G401 (cell line): ENCODE data around the gene DPP4. TPM values are rescaled to one million over a fixed set of nuclear protein-coding genes. Genes with fewer than 3 reads are reported as not detected.
"Not testable (repeated sequence)": the region's sequence is repeated elsewhere in the genome, so short reads cannot be mapped to it uniquely, and the experiment has no call there.

Experiments
- DNase-seq: peaks from one replicate; pipeline ENCODE4 v3.0.0-alpha.2; 2015; ENCODE audit warnings: low spot score
- in situ Hi-C: cut with HindIII; loops from 2 replicates; pipeline ENCODE4 v1.10.0; 2016; ENCODE audit warnings: low sequenced_read_pairs, mixed read lengths
- total RNA-seq: library from RNA; depleted of rRNA; stranded (reverse); fragments of >200 nt; shearing (Covaris generic); gene quantifications from 2 replicates; pipeline ENCODE4 v1.2.3, GENCODE V29; 2014

DPP4 gene
- total RNA-seq, 1 experiment from 2014 or later = not detected

- DNase-seq = no peak
- in situ Hi-C loops = no loop called here
Observed at GRCh38 chr2:162062559-162062958, 11.5 kb downstream of the DPP4 start.

GRCh38 chr2:162061021-162061420 lies 13.0 kb downstream of the DPP4 start:
- no peak for DNase-seq
- in situ Hi-C loops = no loop called here

DNA sequence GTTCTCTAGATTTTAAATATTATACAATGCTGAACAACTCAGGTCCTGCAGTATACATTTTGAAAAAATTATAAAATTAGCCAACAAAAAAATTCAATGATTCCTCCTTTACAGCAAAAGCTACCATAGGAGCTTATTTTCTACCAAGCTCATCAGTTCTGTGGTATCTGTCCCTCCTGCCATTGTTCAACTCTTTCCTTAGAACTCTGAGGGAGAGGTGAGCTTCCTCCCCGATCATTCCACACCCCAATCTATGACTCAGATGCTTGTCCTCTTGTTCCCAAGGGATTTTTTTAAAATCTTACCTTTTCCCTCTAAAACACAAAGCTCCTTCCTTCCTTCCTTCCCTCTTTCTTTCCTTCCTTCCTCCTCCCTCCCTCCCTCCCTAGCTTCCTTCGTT lies 13.5 kb downstream of the DPP4 start:
- in situ Hi-C loops = no loop called here
- no peak for DNase-seq

GRCh38 chr2:162058973-162059668 lies 14.9 kb downstream of the DPP4 start:
- DNase-seq = no peak
- in situ Hi-C loops = no loop called here

DNA sequence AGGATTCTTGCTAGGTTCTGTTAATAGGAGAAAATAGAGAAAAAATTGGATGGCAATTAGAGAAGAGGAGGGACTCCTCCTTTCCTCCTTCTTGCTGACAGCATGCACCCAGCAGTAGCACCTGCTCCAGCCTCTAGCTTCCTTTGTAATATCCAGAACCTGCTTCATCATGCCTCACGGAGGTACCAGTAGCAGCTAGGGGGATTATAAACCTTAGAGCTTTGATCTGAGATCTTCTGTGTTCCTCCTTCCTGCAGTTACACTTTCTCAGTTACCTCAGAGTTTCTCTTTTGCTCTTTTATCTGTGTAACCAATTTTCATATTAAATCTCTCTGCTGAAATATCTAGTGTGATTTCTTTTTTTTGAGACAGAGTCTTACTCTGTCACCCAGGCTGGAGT lies 16.6 kb downstream of the DPP4 start:
- in situ Hi-C loops = no loop called here
- no peak for DNase-seq

- in situ Hi-C loops = no loop called here
- DNase-seq = no peak
Observed at GRCh38 chr2:162056796-162057399, 17.1 kb downstream of the DPP4 start.

- DNase-seq = no peak
- in situ Hi-C loops = no loop called here
Observed at GRCh38 chr2:162053808-162054155, 20.2 kb downstream of the DPP4 start.

DNA sequence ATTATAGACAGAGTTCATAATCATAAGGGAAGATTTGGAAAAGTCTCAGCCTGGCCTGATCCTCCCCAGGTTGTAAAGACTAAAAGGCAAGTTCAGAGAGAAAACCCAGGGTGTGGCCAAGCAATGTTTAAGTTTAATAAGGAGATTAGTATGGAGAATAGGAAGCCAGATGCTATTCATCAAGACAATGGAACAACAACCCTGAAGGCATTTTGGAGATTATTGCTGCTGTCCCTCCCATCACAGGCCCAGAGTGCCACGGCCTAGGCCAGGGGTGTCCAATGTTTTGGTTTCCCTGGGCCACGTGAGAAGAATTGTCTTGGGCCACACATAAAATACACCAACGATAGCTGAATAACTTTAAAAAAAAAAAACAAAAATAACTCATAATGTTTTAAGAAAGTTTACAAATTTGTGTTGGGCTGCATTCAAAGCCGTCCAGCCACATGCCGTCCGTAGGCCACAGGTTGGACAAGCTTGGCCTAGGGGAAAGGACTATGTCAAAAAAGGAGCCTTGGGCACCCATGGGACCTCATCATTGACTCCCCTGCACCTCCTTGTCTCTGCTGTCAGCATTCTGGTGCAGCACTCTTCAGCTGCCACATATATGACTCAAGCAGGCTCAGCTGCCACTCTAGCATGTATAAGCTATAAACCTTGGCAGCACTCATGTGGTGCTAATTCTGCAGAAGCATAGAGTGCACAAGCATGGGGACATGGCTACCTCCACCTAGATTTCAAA lies 20.8 kb downstream of the DPP4 start:
- DNase-seq = no peak
- in situ Hi-C loops = no loop called here

GRCh38 chr2:162050513-162050961 lies 23.5 kb downstream of the DPP4 start:
- DNase-seq = no peak
- in situ Hi-C loops = no loop called here

GRCh38 chr2:162049089-162049488 lies 24.9 kb downstream of the DPP4 start:
- in situ Hi-C loops, DNase-seq: not testable (repeated sequence)

GRCh38 chr2:162044586-162044985 lies 29.4 kb downstream of the DPP4 start:
- in situ Hi-C loops = no loop called here
- DNase-seq = no peak

- in situ Hi-C loops = no loop called here
Observed at GRCh38 chr2:162043132-162043531, 30.9 kb downstream of the DPP4 start.

GRCh38 chr2:162041485-162041884 lies 32.5 kb downstream of the DPP4 start:
- no peak for DNase-seq
- in situ Hi-C loops = no loop called here

More at GRCh38 chr2:162043132-162043531, 30.9 kb downstream of the DPP4 start:
- no peak for DNase-seq

DNA sequence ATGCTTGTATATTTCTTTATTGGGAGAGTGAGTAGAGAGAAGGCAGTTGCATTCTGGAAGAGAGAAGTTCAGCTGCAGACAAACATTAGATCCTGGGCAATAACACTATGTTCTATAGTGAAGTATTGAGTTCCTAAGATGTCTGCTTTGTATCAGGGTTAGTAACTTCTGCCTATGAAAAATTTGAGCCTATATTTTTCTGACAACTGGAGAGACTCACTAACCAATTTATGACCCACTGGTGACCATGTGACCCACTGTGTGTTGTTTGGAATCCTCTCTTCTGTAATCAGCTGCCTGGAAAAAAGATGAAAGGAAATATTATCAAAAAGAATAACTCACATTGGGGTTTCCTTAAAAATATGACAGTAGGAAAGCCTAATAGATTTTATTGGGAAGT lies 35.3 kb downstream of the DPP4 start:
- DNase-seq = no peak
- in situ Hi-C loops = no loop called here

DNA sequence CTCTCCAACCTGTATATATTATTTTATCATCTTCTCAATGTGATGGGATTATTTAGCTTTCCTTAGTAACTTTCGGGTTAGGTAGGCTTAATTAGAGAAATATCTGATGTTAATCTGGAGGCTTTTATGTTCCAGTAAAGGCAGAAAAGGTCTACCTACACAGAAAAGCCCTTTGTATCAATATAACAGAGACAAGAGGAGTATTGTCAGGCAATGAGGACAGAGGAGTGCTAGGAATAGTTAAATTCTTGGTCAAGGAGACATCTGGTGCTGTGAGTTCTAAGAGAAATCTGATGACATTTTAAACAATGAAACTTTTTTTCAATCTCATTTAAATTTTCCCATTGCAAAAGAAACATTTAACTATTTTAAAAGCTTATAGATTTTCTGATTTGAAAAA lies 36.1 kb downstream of the DPP4 start:
- DNase-seq = no peak
- in situ Hi-C loops = no loop called here

GRCh38 chr2:162037028-162037795 lies 36.8 kb downstream of the DPP4 start:
- in situ Hi-C loops = no loop called here
- no peak for DNase-seq

DNA sequence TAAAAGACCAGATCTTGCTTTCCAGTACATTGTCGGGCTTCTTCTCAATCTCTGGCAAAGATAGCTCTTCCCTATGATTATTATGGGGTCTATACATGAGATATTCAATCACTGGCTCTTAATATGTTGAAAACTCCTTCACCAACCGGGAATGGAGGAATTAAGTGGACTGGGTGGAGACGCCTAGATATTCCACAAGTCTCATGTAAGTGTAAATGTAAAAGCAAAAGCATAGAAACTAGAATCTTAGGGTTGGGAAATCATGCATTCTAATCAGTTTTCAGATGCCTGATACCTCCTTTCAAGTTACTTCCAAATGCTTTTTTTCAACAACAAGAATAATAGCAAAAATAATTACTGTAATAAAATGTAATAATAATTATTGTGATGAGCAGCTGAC lies 38.0 kb downstream of the DPP4 start:
- in situ Hi-C loops = no loop called here
- no peak for DNase-seq

DNA sequence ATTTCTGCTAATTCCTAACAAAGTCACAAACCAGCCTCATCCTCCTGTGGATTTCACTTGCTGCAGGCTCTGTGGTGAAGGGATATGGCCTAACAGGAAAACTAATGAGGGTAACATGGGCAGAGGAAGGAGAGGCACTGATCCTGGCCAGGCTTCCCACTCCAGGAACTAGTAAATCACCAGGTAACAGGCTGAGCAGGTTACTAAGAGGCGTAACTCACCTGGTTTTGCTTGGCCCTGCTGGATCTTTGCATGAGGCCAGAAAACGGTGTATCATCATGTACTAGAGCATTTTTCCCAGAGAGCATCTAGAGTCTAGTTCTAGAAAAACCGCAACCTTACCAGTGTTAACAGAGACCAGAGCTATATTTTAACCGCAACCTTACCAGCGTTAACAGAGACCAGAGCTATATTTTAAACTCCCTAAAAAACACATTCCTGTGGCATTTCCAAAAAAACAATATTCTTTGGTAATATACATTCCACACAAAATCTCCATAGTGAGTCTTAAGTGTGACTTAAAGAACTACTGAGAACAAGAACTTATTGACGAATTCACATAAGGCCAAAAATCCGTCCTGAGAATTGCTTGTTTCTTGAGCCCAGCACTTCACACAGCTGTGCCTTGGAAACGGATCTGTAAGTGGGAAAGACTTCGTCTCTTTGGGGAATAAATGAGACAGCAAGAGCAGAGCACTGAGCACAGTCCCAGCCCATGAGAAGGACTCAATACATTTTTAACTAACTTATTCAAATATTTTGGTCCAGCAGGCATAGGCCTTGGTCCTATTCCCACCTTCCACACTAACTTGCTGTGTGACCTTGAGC lies 43.4 kb downstream of the DPP4 start:
- DNase-seq = no peak
- in situ Hi-C loops = no loop called here
